D721Med (cell line): ENCODE data around the gene RPS6KL1.

Experiments
- DNase-seq: peaks from one replicate; pipeline ENCODE4 v3.0.0; 2011; ENCODE audit warnings: low spot score; ENCODE audit not compliant: insufficient read length
- FAIRE-seq: peaks from 2 replicates; lab custom pipeline; 2011; peaks lifted over from hg19 to GRCh38; lab: Jason Lieb, UNC
- TF ChIP-seq, protein P1 (sequence below): IDR thresholded peaks from 2 replicates; pipeline ENCODE4 v1.5.1; 2012; ENCODE audit warnings: mild to moderate bottlenecking, control low read depth; ENCODE audit not compliant: insufficient read depth; ENCODE audit errors: missing control alignments

RPS6KL1 gene

DNA sequence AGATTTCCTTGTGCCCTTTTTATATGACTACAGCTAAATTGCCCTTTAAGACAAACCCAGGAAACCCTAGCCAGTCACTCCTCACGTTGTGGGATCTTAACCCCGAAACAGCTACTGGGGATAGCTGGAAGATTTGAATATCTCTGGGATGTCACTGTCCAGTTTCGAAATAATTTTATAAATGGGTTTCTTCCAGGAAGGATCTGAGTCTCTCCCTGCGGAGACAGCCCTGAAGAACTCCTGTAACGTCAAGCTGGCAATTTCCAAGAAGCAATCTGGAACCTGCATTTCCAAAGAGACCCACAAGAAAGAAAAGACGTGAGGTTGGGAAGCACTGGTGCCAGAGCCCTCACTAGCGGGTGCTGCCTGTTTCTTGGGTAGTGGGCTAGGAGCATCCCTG, 68.0 kb downstream of the RPS6KL1 start:
- DNase-seq = no peak
- TF ChIP-seq, protein P1, sequence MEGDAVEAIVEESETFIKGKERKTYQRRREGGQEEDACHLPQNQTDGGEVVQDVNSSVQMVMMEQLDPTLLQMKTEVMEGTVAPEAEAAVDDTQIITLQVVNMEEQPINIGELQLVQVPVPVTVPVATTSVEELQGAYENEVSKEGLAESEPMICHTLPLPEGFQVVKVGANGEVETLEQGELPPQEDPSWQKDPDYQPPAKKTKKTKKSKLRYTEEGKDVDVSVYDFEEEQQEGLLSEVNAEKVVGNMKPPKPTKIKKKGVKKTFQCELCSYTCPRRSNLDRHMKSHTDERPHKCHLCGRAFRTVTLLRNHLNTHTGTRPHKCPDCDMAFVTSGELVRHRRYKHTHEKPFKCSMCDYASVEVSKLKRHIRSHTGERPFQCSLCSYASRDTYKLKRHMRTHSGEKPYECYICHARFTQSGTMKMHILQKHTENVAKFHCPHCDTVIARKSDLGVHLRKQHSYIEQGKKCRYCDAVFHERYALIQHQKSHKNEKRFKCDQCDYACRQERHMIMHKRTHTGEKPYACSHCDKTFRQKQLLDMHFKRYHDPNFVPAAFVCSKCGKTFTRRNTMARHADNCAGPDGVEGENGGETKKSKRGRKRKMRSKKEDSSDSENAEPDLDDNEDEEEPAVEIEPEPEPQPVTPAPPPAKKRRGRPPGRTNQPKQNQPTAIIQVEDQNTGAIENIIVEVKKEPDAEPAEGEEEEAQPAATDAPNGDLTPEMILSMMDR = no peak
- FAIRE-seq = no peak
